Measurements from ENCODE around the gene ZNF236. TPM values are rescaled to one million over a fixed set of nuclear protein-coding genes. Genes with fewer than 3 reads are reported as not detected.

ZNF236 gene
- total RNA-seq, 2 donors from 2014 or later, result 8.3 to 29.0 TPM

DNA sequence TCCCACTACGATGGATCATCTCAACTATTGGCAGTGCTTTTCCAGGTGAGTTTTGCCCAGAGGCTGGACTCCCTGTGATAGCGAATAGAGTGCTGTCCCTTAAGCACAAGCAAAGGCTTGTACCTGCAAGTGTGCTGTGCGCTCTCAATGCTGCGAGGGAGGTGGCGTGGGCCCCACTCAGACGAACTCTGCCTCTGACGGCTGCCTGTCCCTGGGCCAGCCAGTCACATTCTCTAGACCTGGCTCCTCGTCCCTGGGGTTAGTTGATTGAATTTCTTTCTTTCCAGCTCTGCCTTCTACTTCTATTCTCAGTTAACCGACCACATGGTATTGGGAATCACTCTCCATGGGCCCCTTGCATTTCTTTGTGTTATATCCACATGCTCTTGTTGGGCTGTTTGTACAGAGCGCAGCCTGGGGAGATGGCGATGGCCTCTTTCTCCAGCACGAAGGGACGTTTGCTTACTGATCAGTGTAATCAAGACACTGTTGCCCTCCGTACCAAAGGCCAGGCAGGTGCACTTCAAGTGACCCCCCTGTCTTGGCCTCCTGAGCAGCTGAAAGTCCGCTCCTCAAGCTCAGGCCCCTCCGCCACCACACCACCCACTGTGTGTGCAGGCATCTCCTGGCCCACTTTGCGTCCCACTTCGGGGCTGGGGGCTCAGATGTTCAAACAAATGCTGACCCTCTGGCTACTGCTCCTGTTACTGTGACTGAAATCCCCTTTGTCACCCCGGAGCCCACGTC, 151.3 kb downstream of the ZNF236 start:
- H3K4me1 ChIP-seq (replicated peaks), result no peaks in the 10 kb centered on the region
- H3K4me3 ChIP-seq, result no peak overlapping the region
- H3K27ac ChIP-seq, result no peak overlapping the region
- DNase-seq (ENCODE audit: low spot score), result no peak
- no peaks in the 10 kb centered on the region for H3K27me3 ChIP-seq (replicated peaks; ENCODE audit: insufficient read depth)
- 73% methylated on average over 20 of the region's 20 CpGs for WGBS
- intact Hi-C loops (cut with DNase I), result no loop called here
- H3K9me3 ChIP-seq, result no peaks in the 10 kb centered on the region
- H3K36me3 ChIP-seq, result no peaks in the 10 kb centered on the region
- TF ChIP-seq, protein P1, sequence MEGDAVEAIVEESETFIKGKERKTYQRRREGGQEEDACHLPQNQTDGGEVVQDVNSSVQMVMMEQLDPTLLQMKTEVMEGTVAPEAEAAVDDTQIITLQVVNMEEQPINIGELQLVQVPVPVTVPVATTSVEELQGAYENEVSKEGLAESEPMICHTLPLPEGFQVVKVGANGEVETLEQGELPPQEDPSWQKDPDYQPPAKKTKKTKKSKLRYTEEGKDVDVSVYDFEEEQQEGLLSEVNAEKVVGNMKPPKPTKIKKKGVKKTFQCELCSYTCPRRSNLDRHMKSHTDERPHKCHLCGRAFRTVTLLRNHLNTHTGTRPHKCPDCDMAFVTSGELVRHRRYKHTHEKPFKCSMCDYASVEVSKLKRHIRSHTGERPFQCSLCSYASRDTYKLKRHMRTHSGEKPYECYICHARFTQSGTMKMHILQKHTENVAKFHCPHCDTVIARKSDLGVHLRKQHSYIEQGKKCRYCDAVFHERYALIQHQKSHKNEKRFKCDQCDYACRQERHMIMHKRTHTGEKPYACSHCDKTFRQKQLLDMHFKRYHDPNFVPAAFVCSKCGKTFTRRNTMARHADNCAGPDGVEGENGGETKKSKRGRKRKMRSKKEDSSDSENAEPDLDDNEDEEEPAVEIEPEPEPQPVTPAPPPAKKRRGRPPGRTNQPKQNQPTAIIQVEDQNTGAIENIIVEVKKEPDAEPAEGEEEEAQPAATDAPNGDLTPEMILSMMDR (IDR thresholded peaks at IDR 0.05), result no peak
- TF ChIP-seq POLR2AphosphoS5 (IDR thresholded peaks at IDR 0.05) (no peak), POLR2A (IDR thresholded peaks at IDR 0.05) (no peak)

DNA sequence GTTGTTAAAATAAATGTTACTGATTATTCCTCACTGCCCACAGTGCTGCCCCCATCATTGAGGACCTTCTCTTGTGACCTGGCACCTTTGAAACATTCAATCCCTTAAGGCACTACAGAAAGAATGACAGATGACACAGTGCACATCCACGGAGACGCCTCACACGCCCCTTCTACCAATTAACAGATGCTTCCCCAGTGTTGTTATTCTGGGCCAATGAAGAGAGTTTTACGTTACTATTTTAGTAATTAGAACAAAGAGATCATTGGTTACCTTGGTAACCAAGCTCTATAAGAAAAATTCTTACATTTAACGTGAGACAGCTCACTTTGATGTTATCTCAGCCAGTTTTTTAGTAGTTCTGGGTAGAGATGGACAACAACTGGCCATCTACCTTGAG, 152.0 kb downstream of the ZNF236 start:
- Histone ChIP-seq H3K4me1 (replicated peaks) (no peaks in the 10 kb centered on the region), H3K9me3 (no peaks in the 10 kb centered on the region), H3K4me3 (no peak overlapping the region), H3K27ac (no peak overlapping the region), H3K27me3 (replicated peaks; ENCODE audit: insufficient read depth) (no peaks in the 10 kb centered on the region), H3K36me3 (no peaks in the 10 kb centered on the region)
- TF ChIP-seq POLR2A (IDR thresholded peaks at IDR 0.05) (no peak), POLR2AphosphoS5 (IDR thresholded peaks at IDR 0.05) (no peak)
- TF ChIP-seq, protein P1 (IDR thresholded peaks at IDR 0.05), result no peak
- 83% methylated on average over 5 of the region's 5 CpGs for WGBS
- intact Hi-C loops (cut with DNase I), result no loop called here
- no peak for DNase-seq (ENCODE audit: low spot score)

DNA sequence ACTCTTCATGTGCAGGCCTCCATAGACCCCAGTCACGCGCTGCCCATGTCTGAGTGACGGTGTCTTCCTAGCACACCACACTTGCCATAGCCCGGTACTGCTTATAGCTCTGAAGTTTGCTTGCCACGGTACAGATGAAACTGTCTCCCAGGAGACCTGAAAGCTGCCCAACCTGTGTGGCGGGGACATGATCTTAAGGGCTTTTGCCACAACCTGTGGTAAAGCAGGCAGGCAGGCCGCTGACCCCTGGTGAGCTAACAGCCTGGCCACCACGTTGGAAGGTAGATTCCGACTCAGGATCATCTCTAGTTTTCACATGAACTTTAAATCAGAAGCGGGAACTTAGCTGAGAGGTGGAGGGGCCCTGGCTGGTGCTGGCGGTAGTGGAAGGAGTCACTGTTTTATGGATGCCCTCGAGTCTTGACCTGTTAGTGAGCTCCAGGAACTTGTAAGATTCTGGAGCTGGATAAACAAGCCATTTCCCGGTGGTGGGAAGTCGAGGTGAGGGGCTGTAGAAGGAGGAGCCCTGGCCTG, 153.3 kb downstream of the ZNF236 start:
- intact Hi-C loops (cut with DNase I), result no loop called here
- 81% methylated on average over 14 of the region's 14 CpGs for WGBS

DNA sequence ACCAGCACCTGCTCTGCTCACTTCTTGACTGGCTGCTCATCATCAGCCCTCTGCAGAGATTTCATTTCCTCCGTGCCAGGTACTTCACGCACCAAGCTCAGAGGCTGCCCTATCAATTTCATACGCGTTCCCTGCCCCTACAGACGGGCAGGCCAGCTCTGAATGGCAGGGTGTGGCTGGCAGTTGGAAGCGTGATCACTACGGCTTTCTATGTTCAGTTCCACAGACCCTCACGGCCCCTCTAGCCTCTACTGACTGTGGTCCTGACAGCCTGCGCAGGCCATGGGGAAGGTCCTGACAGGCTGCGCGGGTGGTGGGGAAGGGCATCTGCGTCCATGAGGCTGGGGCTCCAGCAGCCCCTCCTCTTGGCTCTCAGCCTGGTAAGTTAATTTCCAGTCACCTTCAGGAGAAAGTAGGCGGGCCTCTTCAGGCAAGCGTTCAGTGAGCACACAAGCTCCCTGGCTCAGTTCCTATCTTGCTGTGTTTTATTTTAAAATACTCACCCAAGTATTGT, 154.8 kb downstream of the ZNF236 start:
- 66% methylated on average over 14 of the region's 14 CpGs for WGBS
- intact Hi-C loops (cut with DNase I), result no loop called here
- H3K36me3 ChIP-seq, result no peaks in the 10 kb centered on the region
- no peak for TF ChIP-seq POLR2A (IDR thresholded peaks at IDR 0.05)
- TF ChIP-seq POLR2AphosphoS5 (IDR thresholded peaks at IDR 0.05), result no peak
- TF ChIP-seq, protein P1 (IDR thresholded peaks at IDR 0.05), result no peak
- H3K4me1 ChIP-seq (replicated peaks), result no peaks in the 10 kb centered on the region
- DNase-seq (ENCODE audit: low spot score), result no peak
- no peaks in the 10 kb centered on the region for H3K9me3 ChIP-seq
- no peak overlapping the region for H3K27ac ChIP-seq
- no peaks in the 10 kb centered on the region for H3K27me3 ChIP-seq (replicated peaks; ENCODE audit: insufficient read depth)
- no peak overlapping the region for H3K4me3 ChIP-seq

More for the DNA sequence above, 153.3 kb downstream of the ZNF236 start:
- H3K36me3 ChIP-seq, result no peaks in the 10 kb centered on the region
- no peaks in the 10 kb centered on the region for H3K9me3 ChIP-seq
- no peak for DNase-seq (ENCODE audit: low spot score)
- H3K27me3 ChIP-seq (replicated peaks; ENCODE audit: insufficient read depth), result no peaks in the 10 kb centered on the region
- H3K4me3 ChIP-seq, result no peak overlapping the region
- H3K27ac ChIP-seq, result no peak overlapping the region
- H3K4me1 ChIP-seq (replicated peaks), result no peaks in the 10 kb centered on the region
- TF ChIP-seq, protein P1 (IDR thresholded peaks at IDR 0.05), result no peak
- TF ChIP-seq POLR2AphosphoS5 (IDR thresholded peaks at IDR 0.05) (no peak), POLR2A (IDR thresholded peaks at IDR 0.05) (no peak)
